ENCODE data around the gene MYCBPAP.

MYCBPAP gene

DNA sequence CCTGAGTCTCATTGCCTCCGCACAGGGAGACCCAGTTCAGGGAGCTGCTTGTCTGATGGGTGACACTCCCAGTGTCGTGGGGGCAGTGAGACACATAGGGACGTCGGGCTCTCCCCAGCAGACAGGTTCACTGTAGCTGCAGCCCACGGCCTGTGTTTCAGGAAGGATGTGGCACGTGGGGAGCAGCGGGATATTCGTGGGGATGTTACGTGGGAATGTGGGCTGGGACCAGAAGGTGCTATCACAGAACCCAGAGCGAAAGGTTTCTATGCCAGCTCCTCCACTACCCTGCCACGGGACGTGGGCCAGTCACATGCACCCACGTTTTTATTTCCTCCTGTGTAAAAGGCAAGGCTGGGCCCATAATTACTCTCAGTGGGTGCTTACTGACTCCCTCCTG is 68.6 kb downstream of the MYCBPAP start:
- DNase-seq: no peak

DNA sequence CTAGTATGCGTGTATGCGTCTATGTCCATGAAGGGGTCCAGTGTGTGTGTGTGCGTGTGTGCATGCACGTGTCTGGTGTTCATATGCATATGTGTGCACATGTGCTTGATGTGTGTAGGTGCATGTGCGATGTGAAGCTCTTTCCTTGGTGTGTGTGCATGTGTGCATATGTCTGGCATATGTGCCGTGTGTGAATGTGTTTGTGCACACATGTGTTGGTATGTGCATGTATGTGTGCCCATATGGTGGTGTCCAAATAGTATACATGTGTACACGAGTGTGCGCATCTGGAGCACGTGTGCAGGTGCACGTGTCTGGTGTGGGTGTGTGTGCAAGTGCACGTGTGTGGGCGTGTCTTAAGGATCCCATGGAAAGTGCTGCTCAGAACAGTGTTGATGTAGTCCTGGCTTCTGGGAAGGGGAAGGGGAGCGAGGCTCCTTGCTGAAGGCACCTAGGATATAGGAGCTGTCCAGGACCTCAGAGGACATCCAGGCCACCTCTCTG is 69.3 kb downstream of the MYCBPAP start:
- DNase-seq: no peak

- DNase-seq: no peak
These were observed 69.9 kb downstream of the MYCBPAP start for GRCh38 chr17:50578173-50578572.

DNA sequence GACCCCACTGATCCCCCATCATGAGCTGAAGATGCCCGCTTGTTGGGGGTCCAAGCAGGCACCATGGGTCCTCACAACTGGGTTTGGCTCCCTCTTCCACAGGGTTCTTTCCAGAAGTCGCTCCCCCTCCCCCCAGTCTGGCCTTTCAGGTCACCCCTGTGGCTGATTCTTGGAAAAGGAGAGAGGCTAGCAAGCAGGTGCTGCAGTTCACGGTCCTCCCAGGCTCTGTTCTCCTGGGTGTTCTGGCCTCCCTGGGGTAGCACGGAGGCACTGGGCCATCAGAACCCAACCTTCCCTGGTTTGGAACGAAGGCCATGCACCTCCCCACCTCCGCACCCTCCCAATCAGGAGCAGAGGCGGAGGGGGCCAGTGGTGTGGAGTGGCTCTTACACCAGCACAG is 71.2 kb downstream of the MYCBPAP start:
- no peak for DNase-seq

DNA sequence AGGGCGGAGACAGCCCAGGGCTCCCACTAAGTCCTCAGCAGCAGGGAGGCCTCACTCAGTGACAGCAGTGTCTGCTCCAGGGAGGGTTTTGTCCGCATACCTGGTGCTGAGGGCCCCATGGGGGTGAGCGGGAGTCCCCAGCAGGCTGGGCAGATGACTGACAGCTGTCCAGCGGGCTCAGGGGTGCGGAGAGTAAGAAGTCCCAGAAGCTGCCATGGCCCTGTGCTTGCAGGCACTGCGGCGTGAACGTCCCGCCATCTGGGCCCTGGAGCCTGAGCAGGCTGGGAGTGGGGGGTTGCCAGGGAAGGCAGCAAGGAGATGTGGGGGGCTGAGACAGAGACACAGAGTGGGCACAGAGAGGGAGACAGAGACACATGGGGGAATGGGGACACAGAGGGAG is 72.4 kb downstream of the MYCBPAP start:
- DNase-seq: no peak

Data from fibroblast of skin of back (primary cell).